ENCODE measurements around the gene TOR4A.
"Not testable (repeated sequence)": the region's sequence is repeated elsewhere in the genome, so short reads cannot be mapped to it uniquely, and the experiment has no call there.

Gene TOR4A

GRCh38 chr9:137317718-137318511, 40.4 kb downstream of the TOR4A start:
- no peaks in the 10 kb centered on the region for H3K9me3 Mint-ChIP-seq (ENCODE audit: low read depth)
- H3K36me3 Mint-ChIP-seq: no peaks in the 10 kb centered on the region
- H3K4me3 Mint-ChIP-seq: no peak overlapping the region
- H3K4me1 Mint-ChIP-seq (ENCODE audit: low read depth): peaks cover 5% of the 10 kb centered on the region
- no peak overlapping the region for H3K27ac Mint-ChIP-seq
- H3K27me3 Mint-ChIP-seq: no peaks in the 10 kb centered on the region

GRCh38 chr9:137318602-137319001, 41.1 kb downstream of the TOR4A start:
- Mint-ChIP-seq H3K27ac (no peak overlapping the region), H3K36me3 (no peaks in the 10 kb centered on the region), H3K27me3 (no peaks in the 10 kb centered on the region), H3K9me3 (ENCODE audit: low read depth) (no peaks in the 10 kb centered on the region), H3K4me3 (no peak overlapping the region), H3K4me1 (ENCODE audit: low read depth) (peaks cover 5% of the 10 kb centered on the region)

- Mint-ChIP-seq H3K27ac (no peak overlapping the region), H3K9me3 (ENCODE audit: low read depth) (no peaks in the 10 kb centered on the region), H3K4me1 (ENCODE audit: low read depth) (peaks cover 5% of the 10 kb centered on the region), H3K36me3 (no peaks in the 10 kb centered on the region), H3K27me3 (no peaks in the 10 kb centered on the region), H3K4me3 (no peak overlapping the region)
These were observed 41.6 kb downstream of the TOR4A start for GRCh38 chr9:137319011-137319738.

- Mint-ChIP-seq H3K4me3 (no peak overlapping the region), H3K4me1 (ENCODE audit: low read depth) (peaks cover 5% of the 10 kb centered on the region), H3K27me3 (no peaks in the 10 kb centered on the region), H3K36me3 (no peaks in the 10 kb centered on the region), H3K27ac (no peak overlapping the region), H3K9me3 (ENCODE audit: low read depth) (no peaks in the 10 kb centered on the region)
These were observed 42.4 kb downstream of the TOR4A start for GRCh38 chr9:137319739-137320551.

GRCh38 chr9:137320555-137321384, 43.2 kb downstream of the TOR4A start:
- Mint-ChIP-seq H3K27ac (no peak overlapping the region), H3K27me3 (no peaks in the 10 kb centered on the region), H3K4me1 (ENCODE audit: low read depth) (peaks cover 7% of the 10 kb centered on the region), H3K4me3 (peak overlapping the region; percentile 27), H3K36me3 (no peaks in the 10 kb centered on the region), H3K9me3 (ENCODE audit: low read depth) (no peaks in the 10 kb centered on the region)

GRCh38 chr9:137321726-137322361, 44.3 kb downstream of the TOR4A start:
- no peak overlapping the region for H3K4me3 Mint-ChIP-seq
- H3K4me1 Mint-ChIP-seq (ENCODE audit: low read depth): peaks cover 14% of the 10 kb centered on the region
- peaks cover 2% of the 10 kb centered on the region for H3K36me3 Mint-ChIP-seq
- H3K9me3 Mint-ChIP-seq (ENCODE audit: low read depth): no peaks in the 10 kb centered on the region
- no peak overlapping the region for H3K27ac Mint-ChIP-seq
- peaks cover 1% of the 10 kb centered on the region for H3K27me3 Mint-ChIP-seq

- Mint-ChIP-seq H3K4me3 (no peak overlapping the region), H3K4me1 (ENCODE audit: low read depth) (peaks cover 15% of the 10 kb centered on the region), H3K9me3 (ENCODE audit: low read depth) (no peaks in the 10 kb centered on the region), H3K27me3 (peaks cover 2% of the 10 kb centered on the region), H3K27ac (no peak overlapping the region), H3K36me3 (peaks cover 2% of the 10 kb centered on the region)
These were observed 46.2 kb downstream of the TOR4A start for GRCh38 chr9:137323531-137324331.

GRCh38 chr9:137325124-137325523, 47.6 kb downstream of the TOR4A start:
- Mint-ChIP-seq H3K36me3 (peaks cover 2% of the 10 kb centered on the region), H3K27me3 (peaks cover 2% of the 10 kb centered on the region), H3K9me3 (ENCODE audit: low read depth) (no peaks in the 10 kb centered on the region), H3K4me1 (ENCODE audit: low read depth) (peaks cover 15% of the 10 kb centered on the region), H3K4me3 (no peak overlapping the region), H3K27ac (no peak overlapping the region)

- Mint-ChIP-seq H3K4me1 (ENCODE audit: low read depth) (peaks cover 12% of the 10 kb centered on the region), H3K36me3 (peaks cover 2% of the 10 kb centered on the region), H3K9me3 (ENCODE audit: low read depth) (no peaks in the 10 kb centered on the region), H3K4me3 (no peak overlapping the region), H3K27ac (no peak overlapping the region), H3K27me3 (peaks cover 2% of the 10 kb centered on the region)
These were observed 48.3 kb downstream of the TOR4A start for GRCh38 chr9:137325799-137326198.

- Mint-ChIP-seq H3K27me3 (peaks cover 2% of the 10 kb centered on the region), H3K36me3 (peaks cover 2% of the 10 kb centered on the region), H3K4me1 (ENCODE audit: low read depth) (peaks cover 12% of the 10 kb centered on the region), H3K4me3 (peak overlapping the region; percentile 80), H3K27ac (peak overlapping the region; percentile 78), H3K9me3 (ENCODE audit: low read depth) (no peaks in the 10 kb centered on the region)
These were observed 49.0 kb downstream of the TOR4A start for GRCh38 chr9:137326445-137327065.

GRCh38 chr9:137327641-137328550, 50.4 kb downstream of the TOR4A start:
- not testable (repeated sequence) for H3K4me1 Mint-ChIP-seq (ENCODE audit: low read depth); H3K27me3 Mint-ChIP-seq; H3K4me3 Mint-ChIP-seq; H3K36me3 Mint-ChIP-seq; H3K9me3 Mint-ChIP-seq (ENCODE audit: low read depth)
- H3K27ac Mint-ChIP-seq: peak overlapping the region; percentile 78

GRCh38 chr9:137329590-137329989, 52.1 kb downstream of the TOR4A start:
- not testable (repeated sequence) for H3K36me3 Mint-ChIP-seq; H3K4me3 Mint-ChIP-seq; H3K4me1 Mint-ChIP-seq (ENCODE audit: low read depth); H3K27me3 Mint-ChIP-seq; H3K9me3 Mint-ChIP-seq (ENCODE audit: low read depth); H3K27ac Mint-ChIP-seq

Measured in activated naive CD8-positive, alpha-beta T cell (primary cell).